Tibial artery (tissue), 4 donors: ENCODE measurements around the gene GALE.

ENCODE experiments used
- DNase-seq, 2 donors: peaks; one replicate each; pipeline ENCODE4 v3.0.0-alpha.2; 2019
- H3K27ac ChIP-seq, 2 donors: fragments of 200-600 bp; sonication (generic) in 1 of 2; 1 replicate in 1 of 2; 2 replicates in 1 of 2; pipeline ENCODE4 v1.5.1; 2018 to 2019; ENCODE audit warnings: mild to moderate bottlenecking in 1 of 2
- H3K27me3 ChIP-seq, 2 donors: fragments of 200-600 bp; sonication (generic) in 1 of 2; one replicate each; pipeline versions ENCODE4 v1.5.1 to v1.6.0; 2016 to 2019
- H3K36me3 ChIP-seq, 3 donors: fragments of 200-600 bp; sonication (generic) in 2 of 3; one replicate each; pipeline ENCODE4 v1.5.1; 2016 to 2019; ENCODE audit warnings: mild to moderate bottlenecking in 2 of 3
- H3K4me1 ChIP-seq, 4 donors: fragments of 200-600 bp; sonication (generic) in 2 of 4; 1 replicate in 3 of 4; 2 replicates in 1 of 4; pipeline ENCODE4 v1.5.1; 2016 to 2019
- H3K4me3 ChIP-seq, 2 donors: fragments of 200-600 bp; sonication (generic) in 1 of 2; 1 replicate in 1 of 2; 2 replicates in 1 of 2; pipeline ENCODE4 v1.5.1; 2018 to 2019; ENCODE audit warnings: mild to moderate bottlenecking in 2 of 2
- H3K9me3 ChIP-seq, 3 donors: fragments of 200-600 bp; sonication (generic) in 1 of 3; one replicate each; pipeline ENCODE4 v1.5.1; 2016 to 2019
- CTCF ChIP-seq, 2 experiments: fragments of 200-600 bp in 1 of 2; fragments of 450-650 bp in 1 of 2; IDR thresholded peaks; one replicate each; pipeline ENCODE4 v1.5.1; 2017 to 2019; ENCODE audit warnings: antibody characterized with exemption in 2 of 2, mild to moderate bottlenecking in 1 of 2, moderate library complexity in 1 of 2
- intact Hi-C: fragments of 100-400 bp; cut with DNase I; formaldehyde crosslinking; loops from one replicate; pipeline ENCODE4 v1.15.0; 2023; ENCODE audit warnings: low total_unique reads

Gene GALE

GRCh38 chr1:23759277-23759676, 41.3 kb downstream of the GALE start:
- TF ChIP-seq CTCF (IDR thresholded peaks at IDR 0.05), result no peak
- Histone ChIP-seq H3K27me3 (no peaks in the 10 kb centered on the region), H3K9me3 (no peaks in the 10 kb centered on the region), H3K4me1 (no peaks in the 10 kb centered on the region), H3K36me3 (peaks cover 65 to 96% (median 71%) of the 10 kb centered on the region in 3 donors), H3K27ac (no peak overlapping the region), H3K4me3 (no peak overlapping the region)
- no peak for DNase-seq
- intact Hi-C loops, result no loop called here

- Histone ChIP-seq H3K4me1 (no peaks in the 10 kb centered on the region), H3K9me3 (no peaks in the 10 kb centered on the region), H3K27ac (no peak overlapping the region), H3K27me3 (no peaks in the 10 kb centered on the region), H3K4me3 (no peak overlapping the region), H3K36me3 (peaks cover 76 to 98% (median 79%) of the 10 kb centered on the region in 3 donors)
- no peak for DNase-seq
- TF ChIP-seq CTCF (IDR thresholded peaks at IDR 0.05), result no peak
- intact Hi-C loops, result no loop called here
Measured at GRCh38 chr1:23757812-23758211, 42.7 kb downstream of the GALE start.

GRCh38 chr1:23756676-23757075, 43.9 kb downstream of the GALE start:
- Histone ChIP-seq H3K4me1 (no peaks in the 10 kb centered on the region), H3K36me3 (peaks cover 88 to 100% (median 91%) of the 10 kb centered on the region in 3 donors), H3K27ac (no peak overlapping the region), H3K4me3 (no peak overlapping the region), H3K27me3 (no peaks in the 10 kb centered on the region), H3K9me3 (no peaks in the 10 kb centered on the region)
- intact Hi-C loops, result no loop called here
- DNase-seq, result no peak
- TF ChIP-seq CTCF (IDR thresholded peaks at IDR 0.05), result no peak

- no peaks in the 10 kb centered on the region for H3K9me3 ChIP-seq
- no peak for TF ChIP-seq CTCF (IDR thresholded peaks at IDR 0.05)
- intact Hi-C loops, result no loop called here
- DNase-seq, result no peak
- no peaks in the 10 kb centered on the region for H3K27me3 ChIP-seq
- H3K4me3 ChIP-seq, result no peak overlapping the region
- H3K27ac ChIP-seq, result no peak overlapping the region
- H3K36me3 ChIP-seq, result peaks cover 78 to 79% (median 79%) of the 10 kb centered on the region in 3 donors
- peaks cover 0 to under 1% (median 0%) of the 10 kb centered on the region in 4 donors for H3K4me1 ChIP-seq
Measured at GRCh38 chr1:23752909-23753308, 47.6 kb downstream of the GALE start.

- Histone ChIP-seq H3K36me3 (peaks cover 67 to 68% (median 68%) of the 10 kb centered on the region in 3 donors), H3K4me3 (no peak overlapping the region), H3K4me1 (peaks cover 0 to 11% (median 4%) of the 10 kb centered on the region in 4 donors), H3K27me3 (no peaks in the 10 kb centered on the region), H3K27ac (no peak overlapping the region), H3K9me3 (no peaks in the 10 kb centered on the region)
- TF ChIP-seq CTCF (IDR thresholded peaks at IDR 0.05), result no peak
- intact Hi-C loops, result no loop called here
- no peak for DNase-seq
Measured at GRCh38 chr1:23751815-23752200, 48.7 kb downstream of the GALE start.
